ENCODE results near the gene NEURL1.

The NEURL1 gene

GRCh38 chr10:103555325-103555649, 61.8 kb downstream of the NEURL1 start:
- Histone ChIP-seq H3K9ac (ENCODE audit: low read length) (no peak overlapping the region), H3K27me3 (ENCODE audit: low read length) (no peaks in the 10 kb centered on the region), H3K9me3 (ENCODE audit: insufficient read depth, low read length) (no peaks in the 10 kb centered on the region), H3K4me3 (ENCODE audit: insufficient read depth, low read length, poor library complexity, severe bottlenecking) (no peak overlapping the region), H3K36me3 (ENCODE audit: low read length) (no peaks in the 10 kb centered on the region), H3K27ac (ENCODE audit: low read depth, low read length) (no peak overlapping the region), H3K79me2 (ENCODE audit: insufficient read depth, low read length) (no peaks in the 10 kb centered on the region), H2AFZ (ENCODE audit: low read depth, low read length, severe bottlenecking) (no peak overlapping the region), H3F3A (ENCODE audit: insufficient read depth) (no peaks in the 10 kb centered on the region), H3K4me2 (ENCODE audit: low read depth, low read length, poor library complexity, severe bottlenecking) (no peak overlapping the region), H3K9me2 (replicated peaks; ENCODE audit: insufficient read depth, low read length) (no peaks in the 10 kb centered on the region), H4K20me1 (ENCODE audit: low read depth, low read length) (no peaks in the 10 kb centered on the region)
- TF ChIP-seq EZH2phosphoT487 (conservative IDR thresholded peaks at IDR 0.05; ENCODE audit: low read length), result no peak
- TF ChIP-seq, protein P1, sequence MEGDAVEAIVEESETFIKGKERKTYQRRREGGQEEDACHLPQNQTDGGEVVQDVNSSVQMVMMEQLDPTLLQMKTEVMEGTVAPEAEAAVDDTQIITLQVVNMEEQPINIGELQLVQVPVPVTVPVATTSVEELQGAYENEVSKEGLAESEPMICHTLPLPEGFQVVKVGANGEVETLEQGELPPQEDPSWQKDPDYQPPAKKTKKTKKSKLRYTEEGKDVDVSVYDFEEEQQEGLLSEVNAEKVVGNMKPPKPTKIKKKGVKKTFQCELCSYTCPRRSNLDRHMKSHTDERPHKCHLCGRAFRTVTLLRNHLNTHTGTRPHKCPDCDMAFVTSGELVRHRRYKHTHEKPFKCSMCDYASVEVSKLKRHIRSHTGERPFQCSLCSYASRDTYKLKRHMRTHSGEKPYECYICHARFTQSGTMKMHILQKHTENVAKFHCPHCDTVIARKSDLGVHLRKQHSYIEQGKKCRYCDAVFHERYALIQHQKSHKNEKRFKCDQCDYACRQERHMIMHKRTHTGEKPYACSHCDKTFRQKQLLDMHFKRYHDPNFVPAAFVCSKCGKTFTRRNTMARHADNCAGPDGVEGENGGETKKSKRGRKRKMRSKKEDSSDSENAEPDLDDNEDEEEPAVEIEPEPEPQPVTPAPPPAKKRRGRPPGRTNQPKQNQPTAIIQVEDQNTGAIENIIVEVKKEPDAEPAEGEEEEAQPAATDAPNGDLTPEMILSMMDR (IDR thresholded peaks at IDR 0.05; ENCODE audit: insufficient read depth, low read length, poor library complexity, severe bottlenecking), result no peak

- no peaks in the 10 kb centered on the region for H3K27me3 ChIP-seq (ENCODE audit: low read length)
- no peak overlapping the region for H3K27ac ChIP-seq (ENCODE audit: low read depth, low read length)
- H3K79me2 ChIP-seq (ENCODE audit: insufficient read depth, low read length), result no peaks in the 10 kb centered on the region
- no peaks in the 10 kb centered on the region for H4K20me1 ChIP-seq (ENCODE audit: low read depth, low read length)
- no peak overlapping the region for H3K4me3 ChIP-seq (ENCODE audit: insufficient read depth, low read length, poor library complexity, severe bottlenecking)
- no peaks in the 10 kb centered on the region for H3F3A ChIP-seq (ENCODE audit: insufficient read depth)
- TF ChIP-seq EZH2phosphoT487 (conservative IDR thresholded peaks at IDR 0.05; ENCODE audit: low read length), result no peak
- TF ChIP-seq, protein P1 (IDR thresholded peaks at IDR 0.05; ENCODE audit: insufficient read depth, low read length, poor library complexity, severe bottlenecking), result no peak
- no peaks in the 10 kb centered on the region for H3K9me2 ChIP-seq (replicated peaks; ENCODE audit: insufficient read depth, low read length)
- H3K9ac ChIP-seq (ENCODE audit: low read length), result no peak overlapping the region
- no peaks in the 10 kb centered on the region for H3K9me3 ChIP-seq (ENCODE audit: insufficient read depth, low read length)
- no peak overlapping the region for H2AFZ ChIP-seq (ENCODE audit: low read depth, low read length, severe bottlenecking)
- H3K4me2 ChIP-seq (ENCODE audit: low read depth, low read length, poor library complexity, severe bottlenecking), result no peak overlapping the region
- H3K36me3 ChIP-seq (ENCODE audit: low read length), result no peaks in the 10 kb centered on the region
Measured at GRCh38 chr10:103555712-103556111, 62.2 kb downstream of the NEURL1 start.

GRCh38 chr10:103556383-103557007, 63.0 kb downstream of the NEURL1 start:
- Histone ChIP-seq H3K27me3 (ENCODE audit: low read length) (no peaks in the 10 kb centered on the region), H3K27ac (ENCODE audit: low read depth, low read length) (no peak overlapping the region), H3K9ac (ENCODE audit: low read length) (no peak overlapping the region), H3F3A (ENCODE audit: insufficient read depth) (no peaks in the 10 kb centered on the region), H3K9me2 (replicated peaks; ENCODE audit: insufficient read depth, low read length) (no peaks in the 10 kb centered on the region), H4K20me1 (ENCODE audit: low read depth, low read length) (no peaks in the 10 kb centered on the region), H3K36me3 (ENCODE audit: low read length) (no peaks in the 10 kb centered on the region), H3K79me2 (ENCODE audit: insufficient read depth, low read length) (no peaks in the 10 kb centered on the region), H3K9me3 (ENCODE audit: insufficient read depth, low read length) (no peaks in the 10 kb centered on the region), H3K4me3 (ENCODE audit: insufficient read depth, low read length, poor library complexity, severe bottlenecking) (no peak overlapping the region), H2AFZ (ENCODE audit: low read depth, low read length, severe bottlenecking) (no peak overlapping the region), H3K4me2 (ENCODE audit: low read depth, low read length, poor library complexity, severe bottlenecking) (no peak overlapping the region)
- TF ChIP-seq EZH2phosphoT487 (conservative IDR thresholded peaks at IDR 0.05; ENCODE audit: low read length), result no peak
- TF ChIP-seq, protein P1 (IDR thresholded peaks at IDR 0.05; ENCODE audit: insufficient read depth, low read length, poor library complexity, severe bottlenecking), result no peak
